ENCODE measurements around the gene KLHL29.

DNA sequence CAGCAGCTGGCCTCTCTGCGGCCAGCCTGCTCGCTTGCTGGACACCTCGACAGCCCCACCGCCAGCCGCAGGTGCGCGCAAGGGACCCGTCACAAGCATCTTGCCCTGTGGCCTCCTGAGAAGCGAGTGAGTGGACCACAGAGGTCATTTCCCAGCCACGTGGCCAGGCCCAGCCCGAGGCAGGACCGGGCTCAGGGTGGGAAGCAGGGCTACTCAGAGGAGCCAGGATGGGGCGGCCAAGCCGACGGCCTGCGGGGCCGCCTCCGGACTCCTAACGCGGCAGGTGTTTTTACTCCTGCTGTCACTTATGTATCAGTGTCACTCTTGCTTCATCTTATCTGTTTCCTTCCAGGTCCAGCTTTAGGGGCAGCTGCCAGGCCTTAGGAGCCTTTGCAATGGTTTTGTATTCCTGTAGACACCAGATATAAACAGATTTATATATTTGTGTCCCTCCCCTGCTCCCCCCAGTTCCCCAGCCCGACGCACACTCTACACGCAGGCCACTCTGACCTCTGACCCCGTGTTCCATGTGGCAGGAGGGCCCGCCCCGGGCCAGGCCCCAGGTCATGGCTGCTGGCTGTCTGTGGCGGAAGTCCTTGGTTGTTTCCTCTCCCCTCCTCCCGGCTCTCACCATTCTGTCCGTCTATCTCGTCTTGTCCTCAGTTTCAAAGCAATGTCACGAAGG lies 305.6 kb downstream of the KLHL29 start:
- no peak for TF ChIP-seq EZH2 (IDR thresholded peaks at IDR 0.05; ENCODE audit: insufficient read depth, poor library complexity, severe bottlenecking)
- no peak for TF ChIP-seq EZH2phosphoT487 (IDR thresholded peaks at IDR 0.05; ENCODE audit: insufficient read depth, low read depth)

Data from GM23248 (cell line).